Measurements from ENCODE around the gene PPP1CB.

PPP1CB gene

DNA sequence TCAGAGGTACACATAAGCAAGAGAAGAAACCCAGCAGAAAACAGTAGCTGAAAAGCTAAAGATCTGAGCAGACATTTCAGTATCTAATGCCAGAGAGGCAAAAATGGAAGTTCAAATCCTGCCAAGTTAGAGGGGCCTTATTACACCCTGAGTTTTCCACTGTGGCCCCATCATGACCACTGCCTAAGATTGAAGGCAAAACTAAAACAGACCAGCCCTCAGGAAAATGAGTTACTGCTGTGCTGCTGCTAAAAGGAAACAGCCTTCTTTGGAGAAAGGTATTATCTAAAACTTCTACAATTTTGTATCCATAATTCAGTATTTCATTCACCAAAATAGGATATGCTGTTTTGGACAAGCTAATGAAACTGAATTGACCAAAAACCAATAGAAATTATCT lies 16.8 kb downstream of the PPP1CB start:
- no peak overlapping the region for H3K4me3 ChIP-seq (ENCODE audit: low read depth, low read length)
- DNase-seq (ENCODE audit: low read depth) = no peak
- no peak for TF ChIP-seq CTCF (IDR thresholded peaks at IDR 0.05; ENCODE audit: insufficient read depth, low read depth, low read length, missing control alignments)

DNA sequence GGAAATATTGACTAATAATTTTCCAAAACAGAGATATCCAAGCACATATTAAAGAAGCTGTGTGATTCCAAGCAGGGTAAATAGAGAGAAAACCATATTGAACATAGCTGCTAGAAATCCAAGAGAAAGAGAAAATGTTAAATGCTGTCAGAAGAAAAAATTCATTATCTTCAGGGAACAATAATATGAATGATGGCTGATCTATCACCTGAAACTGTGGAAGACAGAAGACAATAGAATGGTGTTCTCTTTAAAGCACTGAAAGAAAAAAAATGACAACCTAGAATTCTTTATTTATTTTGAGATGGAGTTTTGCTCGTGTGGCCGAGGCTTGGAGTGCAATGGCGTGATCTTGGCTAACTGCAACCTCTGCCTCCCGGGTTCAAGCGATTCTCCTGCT lies 17.3 kb downstream of the PPP1CB start:
- DNase-seq (ENCODE audit: low read depth) = no peak
- no peak for TF ChIP-seq CTCF (IDR thresholded peaks at IDR 0.05; ENCODE audit: insufficient read depth, low read depth, low read length, missing control alignments)
- no peak overlapping the region for H3K4me3 ChIP-seq (ENCODE audit: low read depth, low read length)

- no peak overlapping the region for H3K4me3 ChIP-seq (ENCODE audit: low read depth, low read length)
- DNase-seq (ENCODE audit: low read depth) = no peak
- TF ChIP-seq CTCF (IDR thresholded peaks at IDR 0.05; ENCODE audit: insufficient read depth, low read depth, low read length, missing control alignments) = no peak
Observed at GRCh38 chr2:28772351-28772750, 20.7 kb downstream of the PPP1CB start.

GRCh38 chr2:28776471-28776870 lies 24.8 kb downstream of the PPP1CB start:
- no peak for TF ChIP-seq CTCF (IDR thresholded peaks at IDR 0.05; ENCODE audit: insufficient read depth, low read depth, low read length, missing control alignments)
- H3K4me3 ChIP-seq (ENCODE audit: low read depth, low read length) = no peak overlapping the region
- no peak for DNase-seq (ENCODE audit: low read depth)

DNA sequence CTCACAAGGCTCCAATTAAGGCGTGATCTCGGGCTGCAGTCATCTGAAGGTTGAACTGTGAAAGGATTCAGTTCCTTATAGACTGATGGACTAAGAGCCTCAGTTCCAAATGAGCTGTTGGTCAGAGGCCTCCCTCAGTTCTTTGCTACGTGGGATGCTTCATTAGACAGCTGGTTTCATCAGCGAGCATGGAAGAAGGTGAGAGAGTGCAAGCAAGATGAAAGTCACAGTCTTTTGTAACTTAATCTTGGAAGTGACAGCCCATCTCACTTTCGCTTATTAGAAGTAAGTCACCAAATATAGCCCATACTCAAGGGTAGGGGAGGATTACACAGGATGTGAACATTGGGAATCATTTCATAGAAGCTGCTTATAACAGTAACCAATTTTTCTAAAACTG lies 26.8 kb downstream of the PPP1CB start:
- H3K4me3 ChIP-seq (ENCODE audit: low read depth, low read length) = no peak overlapping the region
- no peak for TF ChIP-seq CTCF (IDR thresholded peaks at IDR 0.05; ENCODE audit: insufficient read depth, low read depth, low read length, missing control alignments)
- no peak for DNase-seq (ENCODE audit: low read depth)

GRCh38 chr2:28779001-28779400 lies 27.4 kb downstream of the PPP1CB start:
- no peak for DNase-seq (ENCODE audit: low read depth)
- no peak for TF ChIP-seq CTCF (IDR thresholded peaks at IDR 0.05; ENCODE audit: insufficient read depth, low read depth, low read length, missing control alignments)

DNA sequence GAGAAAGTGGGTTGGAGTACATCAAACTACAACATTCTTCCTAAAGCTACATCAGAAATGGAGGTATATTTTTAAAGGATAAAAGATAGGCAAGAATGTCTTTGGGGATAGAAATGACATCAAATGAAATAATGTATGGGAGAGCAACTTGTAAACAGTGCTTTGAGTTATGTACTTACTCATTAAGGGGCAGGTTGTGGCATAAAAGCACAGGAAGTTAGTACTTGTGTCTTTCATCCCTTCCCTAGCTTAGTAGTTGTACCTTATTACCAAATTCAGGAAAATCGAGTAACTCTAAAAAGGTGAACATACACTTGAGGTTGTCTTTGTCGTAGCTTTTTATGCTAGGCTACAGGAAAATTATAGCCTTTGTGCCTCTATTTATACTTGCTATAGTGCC lies 28.9 kb downstream of the PPP1CB start:
- no peak for DNase-seq (ENCODE audit: low read depth)
- TF ChIP-seq CTCF (IDR thresholded peaks at IDR 0.05; ENCODE audit: insufficient read depth, low read depth, low read length, missing control alignments) = no peak
- H3K4me3 ChIP-seq (ENCODE audit: low read depth, low read length) = no peak overlapping the region

More at GRCh38 chr2:28779001-28779400, 27.4 kb downstream of the PPP1CB start:
- no peak overlapping the region for H3K4me3 ChIP-seq (ENCODE audit: low read depth, low read length)
